PFSK-1 (cell line): ENCODE results near the gene BTBD8.

Source experiments
- POLR2AphosphoS5 ChIP-seq: IDR thresholded peaks from 2 replicates; pipeline ENCODE4 v1.6.1; 2012; ENCODE audit warnings: low read depth, mild to moderate bottlenecking, control low read depth, low read length, moderate library complexity
- SIN3A ChIP-seq: IDR thresholded peaks from 2 replicates; pipeline ENCODE4 v1.6.1; 2012; ENCODE audit warnings: mild to moderate bottlenecking, low read length, moderate library complexity, borderline replicate concordance; ENCODE audit not compliant: insufficient read depth
- TF ChIP-seq, protein P1 (sequence below), 2 experiments: IDR thresholded peaks; 2 replicates each; pipeline versions ENCODE4 v1.6.1 to v1.8.0; 2011 to 2012; ENCODE audit warnings: low read depth in 2 of 2, low read length in 2 of 2, control low read depth in 1 of 2, inconsistent platforms in 1 of 2, mild to moderate bottlenecking in 1 of 2, moderate library complexity in 1 of 2; ENCODE audit not compliant: insufficient read depth in 1 of 2

DNA sequence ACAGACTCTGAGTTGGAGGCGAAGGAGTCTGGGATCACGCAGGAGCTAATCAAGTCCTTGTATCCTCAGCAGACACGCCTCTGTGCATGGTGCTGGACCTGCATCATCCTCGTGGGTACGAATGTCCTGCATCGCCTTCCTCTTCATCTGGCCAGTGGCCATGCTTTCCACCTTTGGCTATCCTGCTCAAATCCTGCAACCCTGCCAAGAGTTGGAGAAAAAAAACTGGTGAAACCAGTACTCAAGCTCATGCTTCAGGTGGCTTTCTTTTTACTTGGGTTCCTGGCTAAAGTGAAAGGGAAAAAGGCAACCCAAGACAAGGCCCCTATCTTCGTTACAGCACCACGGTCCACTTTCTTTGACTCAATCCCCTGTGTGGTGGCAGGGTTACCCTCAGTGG, 13.8 kb upstream of the BTBD8 start:
- no peak for TF ChIP-seq SIN3A
- no peak for TF ChIP-seq POLR2AphosphoS5
- TF ChIP-seq, protein P1, sequence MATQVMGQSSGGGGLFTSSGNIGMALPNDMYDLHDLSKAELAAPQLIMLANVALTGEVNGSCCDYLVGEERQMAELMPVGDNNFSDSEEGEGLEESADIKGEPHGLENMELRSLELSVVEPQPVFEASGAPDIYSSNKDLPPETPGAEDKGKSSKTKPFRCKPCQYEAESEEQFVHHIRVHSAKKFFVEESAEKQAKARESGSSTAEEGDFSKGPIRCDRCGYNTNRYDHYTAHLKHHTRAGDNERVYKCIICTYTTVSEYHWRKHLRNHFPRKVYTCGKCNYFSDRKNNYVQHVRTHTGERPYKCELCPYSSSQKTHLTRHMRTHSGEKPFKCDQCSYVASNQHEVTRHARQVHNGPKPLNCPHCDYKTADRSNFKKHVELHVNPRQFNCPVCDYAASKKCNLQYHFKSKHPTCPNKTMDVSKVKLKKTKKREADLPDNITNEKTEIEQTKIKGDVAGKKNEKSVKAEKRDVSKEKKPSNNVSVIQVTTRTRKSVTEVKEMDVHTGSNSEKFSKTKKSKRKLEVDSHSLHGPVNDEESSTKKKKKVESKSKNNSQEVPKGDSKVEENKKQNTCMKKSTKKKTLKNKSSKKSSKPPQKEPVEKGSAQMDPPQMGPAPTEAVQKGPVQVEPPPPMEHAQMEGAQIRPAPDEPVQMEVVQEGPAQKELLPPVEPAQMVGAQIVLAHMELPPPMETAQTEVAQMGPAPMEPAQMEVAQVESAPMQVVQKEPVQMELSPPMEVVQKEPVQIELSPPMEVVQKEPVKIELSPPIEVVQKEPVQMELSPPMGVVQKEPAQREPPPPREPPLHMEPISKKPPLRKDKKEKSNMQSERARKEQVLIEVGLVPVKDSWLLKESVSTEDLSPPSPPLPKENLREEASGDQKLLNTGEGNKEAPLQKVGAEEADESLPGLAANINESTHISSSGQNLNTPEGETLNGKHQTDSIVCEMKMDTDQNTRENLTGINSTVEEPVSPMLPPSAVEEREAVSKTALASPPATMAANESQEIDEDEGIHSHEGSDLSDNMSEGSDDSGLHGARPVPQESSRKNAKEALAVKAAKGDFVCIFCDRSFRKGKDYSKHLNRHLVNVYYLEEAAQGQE (IDR thresholded peaks at IDR 0.05; ENCODE audit: insufficient read depth in 1 of 2, low read depth in 2 of 2, low read length in 2 of 2), result no peak
